Measurements from ENCODE around the gene THAP12. TPM values are rescaled to one million over a fixed set of nuclear protein-coding genes. Genes with fewer than 3 reads are reported as not detected.

Gene THAP12
- total RNA-seq, 4 donors from 2014 or later, result 6.4 to 26.9 (median 17.4) TPM

GRCh38 chr11:76369406-76369805 lies 11.5 kb downstream of the THAP12 start:
- Histone ChIP-seq H3K27ac (no peak overlapping the region), H3K36me3 (peaks cover 0 to 9% (median 0%) of the 10 kb centered on the region in 3 donors), H3K27me3 (no peaks in the 10 kb centered on the region), H3K4me3 (no peak overlapping the region), H3K4me1 (peaks cover 0 to 20% (median 8%) of the 10 kb centered on the region in 3 donors), H3K9me3 (no peaks in the 10 kb centered on the region)
- no peak for DNase-seq
- TF ChIP-seq POLR2A (IDR thresholded peaks at IDR 0.05) (no peak), CTCF (IDR thresholded peaks at IDR 0.05) (no peak)
- intact Hi-C loops (cut with DNase I), result no loop called here
- 89 to 95% methylated on average over 6 of the region's 6 CpGs for WGBS, 2 donors

DNA sequence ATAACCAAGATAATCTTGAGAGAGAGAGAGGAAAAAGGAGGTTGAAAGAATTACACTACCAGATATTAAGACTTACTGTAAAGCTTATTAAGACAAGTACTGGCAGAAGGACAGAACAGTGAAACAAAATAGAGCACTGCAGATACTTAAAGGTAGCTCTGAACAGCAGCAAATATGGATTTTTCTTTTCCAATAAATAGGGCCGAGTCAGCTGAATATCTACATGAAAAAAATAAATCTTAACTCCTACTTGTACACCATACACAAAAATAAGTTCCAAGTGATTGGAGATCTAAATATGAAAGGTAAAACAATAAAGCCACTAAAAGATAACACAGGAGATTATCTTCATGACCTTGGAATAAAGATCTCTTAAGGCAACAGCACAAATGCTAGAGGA lies 12.4 kb downstream of the THAP12 start:
- Histone ChIP-seq H3K27me3 (no peaks in the 10 kb centered on the region), H3K36me3 (peaks cover 0 to 9% (median 0%) of the 10 kb centered on the region in 3 donors), H3K27ac (no peak overlapping the region), H3K4me3 (no peak overlapping the region), H3K4me1 (peaks cover 0 to 20% (median 8%) of the 10 kb centered on the region in 3 donors), H3K9me3 (no peaks in the 10 kb centered on the region)
- 75 to 88% methylated on average over 1 of the region's 1 CpG for WGBS, 2 donors
- intact Hi-C loops (cut with DNase I), result no loop called here
- no peak for DNase-seq
- no peak for TF ChIP-seq POLR2A (IDR thresholded peaks at IDR 0.05)
- no peak for TF ChIP-seq CTCF (IDR thresholded peaks at IDR 0.05)

DNA sequence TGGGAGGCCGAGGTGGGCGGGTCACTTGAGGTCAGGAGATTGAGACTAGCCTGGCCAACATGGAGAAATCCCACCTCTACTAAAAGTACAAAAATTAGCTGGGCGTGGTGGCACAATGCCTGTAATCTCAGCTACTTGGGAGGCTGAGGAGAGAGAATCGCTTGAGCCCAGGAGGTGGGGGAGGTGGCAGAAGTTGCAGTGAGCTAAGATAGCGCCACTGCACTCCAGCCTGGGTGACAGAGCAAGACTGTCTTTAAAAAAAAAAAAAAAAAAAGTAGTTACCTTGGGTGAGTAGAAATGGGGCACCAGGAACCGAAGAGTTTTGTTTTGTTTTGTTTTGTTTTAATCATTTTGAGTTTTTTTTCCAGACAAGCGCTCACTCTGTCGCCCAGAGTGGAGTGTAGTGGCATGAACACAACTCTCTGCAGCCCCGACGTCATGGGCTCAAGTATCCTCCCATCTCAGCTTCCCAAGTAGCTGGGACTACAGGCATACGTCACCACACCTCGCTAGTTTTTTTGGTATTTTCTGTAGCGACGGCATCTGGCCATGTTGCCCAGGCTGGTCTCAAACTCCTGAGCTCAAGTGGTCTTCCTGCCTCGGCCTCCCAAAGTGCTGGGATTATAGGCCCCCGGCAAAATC lies 15.8 kb downstream of the THAP12 start:
- peaks cover 0 to 13% (median 0%) of the 10 kb centered on the region in 3 donors for H3K4me1 ChIP-seq
- no peak for TF ChIP-seq POLR2A (IDR thresholded peaks at IDR 0.05)
- TF ChIP-seq CTCF (IDR thresholded peaks at IDR 0.05), result no peak
- H3K27ac ChIP-seq, result no peak overlapping the region
- DNase-seq, result no peak
- intact Hi-C loops (cut with DNase I), result no loop called here
- H3K36me3 ChIP-seq, result peaks cover 0 to 15% (median 0%) of the 10 kb centered on the region in 3 donors
- H3K27me3 ChIP-seq, result no peaks in the 10 kb centered on the region
- WGBS, 2 donors, result 91 to 93% methylated on average over 15 to 16 of the region's 16 CpGs
- H3K9me3 ChIP-seq, result no peaks in the 10 kb centered on the region
- no peak overlapping the region for H3K4me3 ChIP-seq

DNA sequence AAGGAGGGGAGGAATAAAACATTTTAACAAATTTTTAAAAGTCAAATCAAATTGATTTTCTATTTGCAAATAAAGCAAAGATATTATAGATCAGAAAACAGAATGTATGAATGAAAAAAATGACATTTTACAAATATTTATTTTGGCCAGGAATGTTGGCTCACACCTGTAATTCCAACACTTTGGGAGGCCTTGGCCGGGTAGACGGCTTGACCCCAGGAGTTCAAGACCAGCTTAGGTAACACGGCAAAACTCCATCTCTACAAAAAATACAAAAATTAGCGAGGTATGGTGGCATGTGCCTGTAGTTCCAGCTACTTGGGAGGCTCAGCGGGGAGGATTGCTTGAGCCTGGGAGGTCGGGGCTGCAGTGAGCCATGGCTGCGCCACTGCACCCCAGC lies 18.2 kb downstream of the THAP12 start:
- no peak overlapping the region for H3K4me3 ChIP-seq
- H3K9me3 ChIP-seq, result no peaks in the 10 kb centered on the region
- WGBS, 2 donors, result 90 to 93% methylated on average over 7 of the region's 7 CpGs
- H3K4me1 ChIP-seq, result peaks cover 0 to 13% (median 0%) of the 10 kb centered on the region in 3 donors
- peaks cover 0 to 33% (median 5%) of the 10 kb centered on the region in 3 donors for H3K36me3 ChIP-seq
- TF ChIP-seq POLR2A (IDR thresholded peaks at IDR 0.05) (no peak), CTCF (IDR thresholded peaks at IDR 0.05) (no peak)
- intact Hi-C loops (cut with DNase I), result no loop called here
- no peak overlapping the region for H3K27ac ChIP-seq
- no peak for DNase-seq
- no peaks in the 10 kb centered on the region for H3K27me3 ChIP-seq

GRCh38 chr11:76361776-76362175 lies 19.2 kb downstream of the THAP12 start:
- H3K4me1 ChIP-seq, result peaks cover 0 to 13% (median 0%) of the 10 kb centered on the region in 3 donors
- WGBS, 2 donors, result 46 to 56% methylated on average over 2 of the region's 2 CpGs
- H3K9me3 ChIP-seq, result no peaks in the 10 kb centered on the region
- DNase-seq, result no peak
- no peak for TF ChIP-seq CTCF (IDR thresholded peaks at IDR 0.05)
- TF ChIP-seq POLR2A (IDR thresholded peaks at IDR 0.05), result no peak
- intact Hi-C loops (cut with DNase I), result no loop called here
- peaks cover 0 to 37% (median 5%) of the 10 kb centered on the region in 3 donors for H3K36me3 ChIP-seq
- H3K4me3 ChIP-seq, result no peak overlapping the region
- H3K27me3 ChIP-seq, result no peaks in the 10 kb centered on the region
- H3K27ac ChIP-seq, result no peak overlapping the region
